MM.1S (cell line): ENCODE data around the gene GCAT.

Experiments used
- DNase-seq: peaks from one replicate; pipeline ENCODE4 v3.0.0-alpha.2; 2015
- H2AFZ ChIP-seq: fragments of 300-600 bp; sonication (generic); 2 replicates; pipeline ENCODE4 v1.6.0; 2016; ENCODE audit warnings: antibody characterized with exemption, low read length
- H3F3A ChIP-seq: fragments of 300-600 bp; sonication (generic); 2 replicates; pipeline ENCODE4 v1.6.1; 2016; ENCODE audit warnings: mild to moderate bottlenecking, antibody characterized with exemption, low read length, moderate library complexity, mixed read lengths; ENCODE audit not compliant: insufficient read depth
- H3K27ac ChIP-seq: fragments of 300-600 bp; sonication (generic); 2 replicates; pipeline ENCODE4 v1.5.1; 2016; ENCODE audit warnings: mild to moderate bottlenecking, low read length
- H3K27me3 ChIP-seq: fragments of 300-600 bp; sonication (generic); replicated peaks from 2 replicates; pipeline ENCODE4 v1.6.0; 2016; ENCODE audit warnings: low read length; ENCODE audit not compliant: insufficient read depth
- H3K36me3 ChIP-seq: fragments of 300-600 bp; sonication (generic); replicated peaks from 2 replicates; pipeline ENCODE4 v1.6.1; 2016; ENCODE audit warnings: mild to moderate bottlenecking, low read length, mixed read lengths; ENCODE audit not compliant: insufficient read depth
- H3K4me1 ChIP-seq: fragments of 300-600 bp; sonication (generic); 2 replicates; pipeline ENCODE4 v1.6.1; 2016; ENCODE audit warnings: low read length, mixed read lengths
- H3K4me2 ChIP-seq: fragments of 300-600 bp; sonication (generic); 2 replicates; pipeline ENCODE4 v1.6.0; 2016; ENCODE audit warnings: low read depth, low read length
- H3K4me3 ChIP-seq: fragments of 300-600 bp; sonication (generic); 2 replicates; pipeline ENCODE4 v1.5.1; 2016; ENCODE audit warnings: low read length, mixed read lengths
- H3K79me2 ChIP-seq: fragments of 300-600 bp; sonication (generic); 2 replicates; pipeline ENCODE4 v1.6.1; 2016; ENCODE audit warnings: mixed run types, low read length, mixed read lengths
- H3K9ac ChIP-seq: fragments of 300-600 bp; sonication (generic); 2 replicates; pipeline ENCODE4 v1.6.1; 2016; ENCODE audit warnings: low read length, mixed read lengths
- H3K9me2 ChIP-seq: fragments of 300-600 bp; sonication (generic); replicated peaks from 2 replicates; pipeline ENCODE4 v1.6.1; 2016; ENCODE audit warnings: mild to moderate bottlenecking, low read length, mixed read lengths; ENCODE audit not compliant: insufficient read depth
- H3K9me3 ChIP-seq: fragments of 300-600 bp; sonication (generic); replicated peaks from 2 replicates; pipeline ENCODE4 v1.6.1; 2016; ENCODE audit warnings: mild to moderate bottlenecking, low read length, mixed read lengths; ENCODE audit not compliant: insufficient read depth
- H4K20me1 ChIP-seq: fragments of 300-600 bp; sonication (generic); 2 replicates; pipeline ENCODE4 v1.6.1; 2016; ENCODE audit warnings: mild to moderate bottlenecking, low read length, moderate library complexity, mixed read lengths; ENCODE audit not compliant: insufficient read depth
- EZH2 ChIP-seq: fragments of 300-600 bp; sonication (generic); optimal IDR thresholded peaks from 2 replicates; pipeline ENCODE3; 2017; ENCODE audit warnings: low read depth, mild to moderate bottlenecking, antibody characterized with exemption, low read length, mixed read lengths
- EZH2phosphoT487 ChIP-seq: fragments of 300-600 bp; sonication (generic); IDR thresholded peaks from 2 replicates; pipeline ENCODE4 v1.6.1; 2018; ENCODE audit warnings: antibody characterized with exemption, low read length
- TF ChIP-seq, protein P1 (sequence below): fragments of 300-600 bp; sonication (generic); IDR thresholded peaks from 2 replicates; pipeline ENCODE4 v1.5.1; 2016; ENCODE audit warnings: antibody characterized with exemption, low read length, mixed read lengths

Gene GCAT

GRCh38 chr22:37805810-37806277, 1.9 kb upstream of the GCAT start:
- H3K9ac ChIP-seq: no peak overlapping the region
- H3K9me2 ChIP-seq: no peaks in the 10 kb centered on the region
- no peak overlapping the region for H2AFZ ChIP-seq
- no peak for TF ChIP-seq EZH2phosphoT487
- TF ChIP-seq, protein P1, sequence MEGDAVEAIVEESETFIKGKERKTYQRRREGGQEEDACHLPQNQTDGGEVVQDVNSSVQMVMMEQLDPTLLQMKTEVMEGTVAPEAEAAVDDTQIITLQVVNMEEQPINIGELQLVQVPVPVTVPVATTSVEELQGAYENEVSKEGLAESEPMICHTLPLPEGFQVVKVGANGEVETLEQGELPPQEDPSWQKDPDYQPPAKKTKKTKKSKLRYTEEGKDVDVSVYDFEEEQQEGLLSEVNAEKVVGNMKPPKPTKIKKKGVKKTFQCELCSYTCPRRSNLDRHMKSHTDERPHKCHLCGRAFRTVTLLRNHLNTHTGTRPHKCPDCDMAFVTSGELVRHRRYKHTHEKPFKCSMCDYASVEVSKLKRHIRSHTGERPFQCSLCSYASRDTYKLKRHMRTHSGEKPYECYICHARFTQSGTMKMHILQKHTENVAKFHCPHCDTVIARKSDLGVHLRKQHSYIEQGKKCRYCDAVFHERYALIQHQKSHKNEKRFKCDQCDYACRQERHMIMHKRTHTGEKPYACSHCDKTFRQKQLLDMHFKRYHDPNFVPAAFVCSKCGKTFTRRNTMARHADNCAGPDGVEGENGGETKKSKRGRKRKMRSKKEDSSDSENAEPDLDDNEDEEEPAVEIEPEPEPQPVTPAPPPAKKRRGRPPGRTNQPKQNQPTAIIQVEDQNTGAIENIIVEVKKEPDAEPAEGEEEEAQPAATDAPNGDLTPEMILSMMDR: no peak
- no peak for TF ChIP-seq EZH2
- no peaks in the 10 kb centered on the region for H3K79me2 ChIP-seq
- H3K4me3 ChIP-seq: no peak overlapping the region
- no peaks in the 10 kb centered on the region for H3K4me1 ChIP-seq
- no peaks in the 10 kb centered on the region for H3K9me3 ChIP-seq
- H3K4me2 ChIP-seq: no peak overlapping the region
- no peaks in the 10 kb centered on the region for H4K20me1 ChIP-seq
- no peak for DNase-seq
- no peak overlapping the region for H3K27ac ChIP-seq
- H3K36me3 ChIP-seq: no peaks in the 10 kb centered on the region
- H3F3A ChIP-seq: 0 out of 2 replicates have a peak, but pooled peaks cover 5% of the 10 kb centered on the region
- H3K27me3 ChIP-seq: peaks cover 68% of the 10 kb centered on the region

DNA sequence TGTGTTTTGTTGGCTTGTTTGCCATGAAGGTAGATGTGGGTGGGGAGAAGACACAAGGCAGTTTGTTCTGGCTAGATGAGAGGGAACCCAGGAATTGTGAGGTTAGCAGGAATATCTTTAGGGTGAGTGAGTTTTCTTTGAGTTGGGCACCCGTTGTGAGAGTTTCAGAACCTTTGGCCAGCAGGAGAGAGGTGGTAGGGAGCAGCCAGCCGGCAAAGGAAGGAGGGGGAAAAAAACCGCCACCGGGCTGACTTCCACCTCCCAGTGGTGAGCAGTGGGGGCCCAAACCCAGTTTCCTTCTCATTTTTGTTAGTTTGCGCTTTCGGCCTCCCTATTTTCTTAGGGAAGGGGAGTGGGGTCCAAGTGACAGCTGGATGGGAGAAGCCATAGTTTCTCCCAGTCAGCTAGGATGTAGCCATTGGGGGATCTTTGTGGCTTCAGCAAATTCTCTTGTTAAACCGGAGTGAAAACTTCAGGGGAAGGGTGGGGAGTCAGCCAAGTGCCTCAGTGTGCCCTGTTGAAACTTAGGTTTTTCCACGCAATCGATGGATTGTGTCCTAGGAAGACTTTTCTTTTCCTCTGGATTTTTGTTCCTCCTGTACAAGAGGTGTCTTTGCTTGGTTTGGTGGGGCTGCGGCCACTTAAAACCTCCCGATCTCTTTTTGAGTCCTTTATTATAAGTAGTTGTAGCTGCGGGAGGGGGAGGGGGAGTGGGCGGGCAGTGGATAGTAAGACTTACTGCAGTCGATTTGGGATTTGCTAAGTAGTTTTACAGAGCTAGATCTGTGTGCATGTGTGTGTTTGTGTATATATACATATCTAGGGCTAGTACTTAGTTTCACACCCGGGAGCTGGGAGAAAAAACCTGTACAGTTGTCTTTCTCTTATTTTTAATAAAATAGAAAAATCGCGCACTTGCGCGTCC, 1.1 kb upstream of the GCAT start:
- no peak for DNase-seq
- no peak overlapping the region for H2AFZ ChIP-seq
- H3K79me2 ChIP-seq: no peaks in the 10 kb centered on the region
- no peaks in the 10 kb centered on the region for H3K9me3 ChIP-seq
- no peak overlapping the region for H3K9ac ChIP-seq
- no peaks in the 10 kb centered on the region for H4K20me1 ChIP-seq
- H3K4me1 ChIP-seq: no peaks in the 10 kb centered on the region
- peaks cover 62% of the 10 kb centered on the region for H3K27me3 ChIP-seq
- H3K4me3 ChIP-seq: peak overlapping the region; percentile 53
- H3F3A ChIP-seq: 0 out of 2 replicates have a peak, but pooled peaks cover 5% of the 10 kb centered on the region
- H3K27ac ChIP-seq: no peak overlapping the region
- peak overlapping the region; percentile 82 for H3K4me2 ChIP-seq
- TF ChIP-seq, protein P1: no peak
- TF ChIP-seq EZH2phosphoT487 (peak; percentile 73; the same call in 1 of the 2 replicates), EZH2 (peak; percentile 52)
- H3K36me3 ChIP-seq: no peaks in the 10 kb centered on the region
- H3K9me2 ChIP-seq: no peaks in the 10 kb centered on the region

- H2AFZ ChIP-seq: peak overlapping the region; percentile 59
- H3F3A ChIP-seq: 0 out of 2 replicates have a peak, but pooled peaks cover 5% of the 10 kb centered on the region
- no peak overlapping the region for H3K27ac ChIP-seq
- H3K27me3 ChIP-seq: peaks cover 46% of the 10 kb centered on the region
- H4K20me1 ChIP-seq: no peaks in the 10 kb centered on the region
- DNase-seq: no peak
- H3K9ac ChIP-seq: peak overlapping the region; percentile 13; the same call in 1 of the 2 replicates
- H3K9me2 ChIP-seq: no peaks in the 10 kb centered on the region
- no peaks in the 10 kb centered on the region for H3K9me3 ChIP-seq
- peak overlapping the region; percentile 82 for H3K4me2 ChIP-seq
- H3K4me3 ChIP-seq: peak overlapping the region; percentile 53
- TF ChIP-seq EZH2: no peak
- TF ChIP-seq, protein P1: no peak
- no peak for TF ChIP-seq EZH2phosphoT487
- no peaks in the 10 kb centered on the region for H3K79me2 ChIP-seq
- no peaks in the 10 kb centered on the region for H3K36me3 ChIP-seq
- no peaks in the 10 kb centered on the region for H3K4me1 ChIP-seq
Measured at GRCh38 chr22:37808294-37808657, 542 bp downstream of the GCAT start.
